PC-9 (cell line): Measurements from ENCODE around the gene FBXO10. TPM values are rescaled to one million over a fixed set of nuclear protein-coding genes. Genes with fewer than 3 reads are reported as not detected.

ENCODE experiments used
- BruUV-seq: library from RNA; stranded (reverse); fragments of 400-500 nt; replicated peaks from 2 replicates; lab custom pipeline; 2021; lab: Mats Ljungman, UMichigan
- CTCF ChIA-PET: fragments of 300-600 bp; sonication (Branson Sonifier 250); formaldehyde crosslinking; loops from one replicate; lab custom pipeline; 2022; ENCODE audit warnings: antibody characterized with exemption; lab: Charles Lee
- POLR2A ChIA-PET: fragments of 300-600 bp; sonication (Branson Sonifier 250); formaldehyde crosslinking; loops from one replicate; lab custom pipeline; 2022; ENCODE audit warnings: antibody characterized with exemption; ENCODE audit not compliant: unreplicated experiment; lab: Charles Lee
- DNase-seq, 2 experiments: peaks; one replicate each; pipeline versions ENCODE4 v3.0.0 to v3.0.0-alpha.2; 2015 to 2022; ENCODE audit warnings: mixed read lengths in 1 of 2
- H2AFZ ChIP-seq: fragments of 200-600 bp; sonication (generic); 2 replicates; pipeline ENCODE4 v1.8.1; 2017; ENCODE audit warnings: antibody characterized with exemption
- H3F3A ChIP-seq: fragments of 200-600 bp; sonication (generic); 2 replicates; pipeline ENCODE4 v1.8.1; 2017; ENCODE audit warnings: antibody characterized with exemption, mild to moderate bottlenecking, low read depth; ENCODE audit not compliant: insufficient read depth
- H3K27ac ChIP-seq: fragments of 200-600 bp; sonication (generic); 2 replicates; pipeline ENCODE4 v1.6.1; 2016; ENCODE audit warnings: mixed run types
- H3K27me3 ChIP-seq: fragments of 200-600 bp; sonication (generic); 2 replicates; pipeline ENCODE4 v1.6.1; 2016; ENCODE audit warnings: low read depth, mixed run types; ENCODE audit not compliant: insufficient read depth
- H3K36me3 ChIP-seq: fragments of 200-600 bp; sonication (generic); 2 replicates; pipeline ENCODE4 v1.6.1; 2016; ENCODE audit warnings: low read depth, mixed run types
- H3K4me1 ChIP-seq: fragments of 200-600 bp; sonication (generic); replicated peaks from 2 replicates; pipeline ENCODE4 v1.6.1; 2016; ENCODE audit warnings: mixed run types; ENCODE audit not compliant: insufficient read depth
- H3K4me2 ChIP-seq: fragments of 200-600 bp; sonication (generic); 2 replicates; pipeline ENCODE4 v1.6.1; 2017; ENCODE audit warnings: mixed run types
- H3K4me3 ChIP-seq: fragments of 200-600 bp; sonication (generic); 2 replicates; pipeline ENCODE4 v1.6.1; 2016; ENCODE audit warnings: mixed run types
- H3K79me2 ChIP-seq: fragments of 200-600 bp; sonication (generic); 2 replicates; pipeline ENCODE4 v1.6.1; 2017; ENCODE audit warnings: low read depth, mixed run types
- H3K9me2 ChIP-seq: fragments of 200-600 bp; sonication (generic); 2 replicates; pipeline ENCODE4 v1.8.1; 2017; ENCODE audit warnings: mild to moderate bottlenecking; ENCODE audit not compliant: insufficient read depth
- H3K9me3 ChIP-seq: fragments of 200-600 bp; sonication (generic); 2 replicates; pipeline ENCODE4 v1.8.1; 2016; ENCODE audit warnings: low read depth; ENCODE audit not compliant: insufficient read depth
- H4K20me1 ChIP-seq: fragments of 200-600 bp; sonication (generic); 2 replicates; pipeline ENCODE4 v1.8.1; 2017; ENCODE audit not compliant: insufficient read depth
- EZH2 ChIP-seq: fragments of 200-600 bp; sonication (generic); IDR thresholded peaks from 2 replicates; pipeline ENCODE4 v1.8.0; 2017; ENCODE audit warnings: antibody characterized with exemption, low read depth
- intact Hi-C: fragments of 100-400 bp; cut with micrococcal nuclease; formaldehyde crosslinking; loops from one replicate; pipeline ENCODE4 v1.10.0; 2022; ENCODE audit not compliant: unreplicated experiment
- total RNA-seq: library from RNA; stranded (reverse); gene quantifications from 2 replicates; pipeline ENCODE4 v1.2.3, GENCODE V29; 2021
- TF ChIP-seq, protein P1 (sequence below): fragments of 200-600 bp; sonication (generic); conservative IDR thresholded peaks from 2 replicates; pipeline ENCODE4 v1.6.1; 2017; ENCODE audit warnings: mixed run types, antibody characterized with exemption, mild to moderate bottlenecking, moderate library complexity

Gene FBXO10
- total RNA-seq, 1 experiment from 2014 or later, result 3.7 TPM

DNA sequence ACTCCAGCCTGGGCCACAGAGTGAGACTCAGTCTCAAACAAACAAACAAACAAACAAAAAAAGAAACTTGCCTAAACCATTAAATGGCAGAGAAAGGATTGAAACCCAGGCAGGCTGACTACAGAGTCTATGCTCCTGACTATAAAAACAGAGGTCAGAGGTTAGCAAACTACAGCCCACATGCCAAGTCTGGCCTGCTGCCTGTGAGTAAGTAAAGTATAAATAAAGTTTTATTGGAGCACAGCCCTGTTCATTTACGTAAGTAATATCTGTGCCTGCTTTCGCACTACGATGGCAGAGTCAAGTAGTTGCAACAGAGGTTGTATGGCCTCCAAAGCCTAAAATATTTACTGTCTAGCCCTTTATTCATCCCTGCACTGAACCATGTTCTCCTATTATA is 78.9 kb downstream of the FBXO10 start:
- Histone ChIP-seq H3K9me2 (no peaks in the 10 kb centered on the region), H3K4me3 (no peak overlapping the region), H3K9me3 (no peaks in the 10 kb centered on the region), H3K4me1 (no peaks in the 10 kb centered on the region), H2AFZ (no peak overlapping the region), H3K27ac (no peak overlapping the region), H3K79me2 (no peaks in the 10 kb centered on the region), H3K36me3 (no peaks in the 10 kb centered on the region), H3F3A (no peaks in the 10 kb centered on the region), H4K20me1 (no peaks in the 10 kb centered on the region), H3K4me2 (no peak overlapping the region), H3K27me3 (no peaks in the 10 kb centered on the region)
- DNase-seq, result no peak
- intact Hi-C loops, result no loop called here
- TF ChIP-seq, protein P1, sequence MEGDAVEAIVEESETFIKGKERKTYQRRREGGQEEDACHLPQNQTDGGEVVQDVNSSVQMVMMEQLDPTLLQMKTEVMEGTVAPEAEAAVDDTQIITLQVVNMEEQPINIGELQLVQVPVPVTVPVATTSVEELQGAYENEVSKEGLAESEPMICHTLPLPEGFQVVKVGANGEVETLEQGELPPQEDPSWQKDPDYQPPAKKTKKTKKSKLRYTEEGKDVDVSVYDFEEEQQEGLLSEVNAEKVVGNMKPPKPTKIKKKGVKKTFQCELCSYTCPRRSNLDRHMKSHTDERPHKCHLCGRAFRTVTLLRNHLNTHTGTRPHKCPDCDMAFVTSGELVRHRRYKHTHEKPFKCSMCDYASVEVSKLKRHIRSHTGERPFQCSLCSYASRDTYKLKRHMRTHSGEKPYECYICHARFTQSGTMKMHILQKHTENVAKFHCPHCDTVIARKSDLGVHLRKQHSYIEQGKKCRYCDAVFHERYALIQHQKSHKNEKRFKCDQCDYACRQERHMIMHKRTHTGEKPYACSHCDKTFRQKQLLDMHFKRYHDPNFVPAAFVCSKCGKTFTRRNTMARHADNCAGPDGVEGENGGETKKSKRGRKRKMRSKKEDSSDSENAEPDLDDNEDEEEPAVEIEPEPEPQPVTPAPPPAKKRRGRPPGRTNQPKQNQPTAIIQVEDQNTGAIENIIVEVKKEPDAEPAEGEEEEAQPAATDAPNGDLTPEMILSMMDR, result no peak
- TF ChIP-seq EZH2, result no peak
- no TSS peak for BruUV-seq
- CTCF ChIA-PET, result no interaction called here
- POLR2A ChIA-PET, result no interaction called here

DNA sequence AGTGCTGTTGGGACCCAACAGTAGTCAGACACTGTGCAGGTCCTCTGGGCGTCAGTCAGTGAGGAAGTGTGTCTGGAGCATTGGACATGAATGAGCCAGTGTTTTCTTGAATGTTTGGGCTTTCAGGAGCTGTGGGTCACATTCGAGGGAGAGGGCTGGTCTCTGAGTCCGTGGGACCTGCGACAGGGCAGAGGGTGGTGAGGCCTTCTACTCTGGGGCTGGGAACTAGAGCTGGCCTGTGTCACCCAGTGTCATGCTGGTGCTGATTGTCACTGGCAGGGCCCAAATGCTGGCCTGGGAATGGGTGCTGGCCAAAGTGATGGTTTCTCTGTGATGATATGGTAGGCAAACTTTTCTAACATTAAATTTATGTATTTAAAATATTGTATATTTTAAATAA is 80.2 kb downstream of the FBXO10 start:
- Histone ChIP-seq H3K4me1 (no peaks in the 10 kb centered on the region), H2AFZ (no peak overlapping the region), H3K9me3 (no peaks in the 10 kb centered on the region), H3K27me3 (no peaks in the 10 kb centered on the region), H3K79me2 (no peaks in the 10 kb centered on the region), H3K36me3 (no peaks in the 10 kb centered on the region), H3F3A (no peaks in the 10 kb centered on the region), H3K27ac (no peak overlapping the region), H3K9me2 (no peaks in the 10 kb centered on the region), H3K4me3 (no peak overlapping the region), H3K4me2 (no peak overlapping the region), H4K20me1 (no peaks in the 10 kb centered on the region)
- POLR2A ChIA-PET, result no interaction called here
- BruUV-seq, result no TSS peak
- no peak for DNase-seq
- no peak for TF ChIP-seq EZH2
- TF ChIP-seq, protein P1, result no peak
- intact Hi-C loops, result no loop called here
- CTCF ChIA-PET, result no interaction called here

DNA sequence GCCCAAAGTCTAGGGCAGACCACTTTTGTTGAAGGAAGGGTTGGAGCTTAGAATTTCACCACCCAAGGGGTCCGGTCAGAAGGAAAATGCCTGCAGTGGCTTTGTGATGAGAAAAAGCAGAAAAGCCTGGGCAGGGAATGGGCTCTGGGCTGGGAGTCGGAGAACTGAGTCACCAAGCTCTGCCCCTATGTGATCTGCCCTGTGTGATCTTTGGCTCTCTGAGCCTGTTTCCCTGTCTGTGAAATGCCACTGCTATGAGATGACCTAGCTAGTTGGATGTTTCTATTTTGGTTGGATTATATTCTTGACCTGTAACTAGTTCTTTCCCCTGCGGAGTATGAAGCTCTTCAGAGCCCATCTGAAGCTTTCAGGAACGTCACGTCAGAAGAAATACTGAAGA is 80.6 kb downstream of the FBXO10 start:
- no TSS peak for BruUV-seq
- Histone ChIP-seq H3K36me3 (no peaks in the 10 kb centered on the region), H3K4me3 (no peak overlapping the region), H3K4me2 (no peak overlapping the region), H3K27me3 (no peaks in the 10 kb centered on the region), H3K27ac (no peak overlapping the region), H3K79me2 (no peaks in the 10 kb centered on the region), H3F3A (no peaks in the 10 kb centered on the region), H2AFZ (no peak overlapping the region), H3K9me3 (no peaks in the 10 kb centered on the region), H4K20me1 (no peaks in the 10 kb centered on the region), H3K4me1 (no peaks in the 10 kb centered on the region), H3K9me2 (no peaks in the 10 kb centered on the region)
- no peak for DNase-seq
- POLR2A ChIA-PET, result no interaction called here
- CTCF ChIA-PET, result no interaction called here
- no peak for TF ChIP-seq EZH2
- TF ChIP-seq, protein P1, result no peak
- intact Hi-C loops, result no loop called here
